A673 (cell line): ENCODE measurements around the gene ZNF592. TPM values are rescaled to one million over a fixed set of nuclear protein-coding genes. Genes with fewer than 3 reads are reported as not detected.

Experiments used
- BruUV-seq: library from RNA; stranded (reverse); fragments of 400-500 nt; replicated peaks from 2 replicates; lab custom pipeline; 2021; lab: Mats Ljungman, UMichigan
- CTCF ChIA-PET: fragments of 300-600 bp; sonication (Branson Sonifier 250); formaldehyde crosslinking; loops from one replicate; lab custom pipeline; 2022; ENCODE audit warnings: antibody characterized with exemption; lab: Charles Lee
- POLR2A ChIA-PET: fragments of 300-600 bp; sonication (Branson Sonifier 250); formaldehyde crosslinking; loops from one replicate; lab custom pipeline; 2022; ENCODE audit warnings: antibody characterized with exemption; ENCODE audit not compliant: low non-redundant PET; lab: Charles Lee
- DNase-seq: peaks from one replicate; pipeline ENCODE4 v3.0.0-alpha.2; 2015; ENCODE audit warnings: low spot score
- H3K27ac ChIP-seq: fragments of 200-600 bp; sonication (generic); 2 replicates; pipeline ENCODE4 v1.5.1; 2016; ENCODE audit warnings: mixed run types, low read depth, mild to moderate bottlenecking, mixed read lengths, antibody characterized with exemption, low read length; ENCODE audit not compliant: poor library complexity, severe bottlenecking
- H3K27me3 ChIP-seq: fragments of 200-600 bp; sonication (generic); replicated peaks from 2 replicates; pipeline ENCODE4 v1.6.1; 2017; ENCODE audit warnings: mixed run types, low read depth, mild to moderate bottlenecking, mixed read lengths, antibody characterized with exemption, low read length; ENCODE audit not compliant: insufficient read depth, poor library complexity
- H3K36me3 ChIP-seq: fragments of 200-600 bp; sonication (generic); 2 replicates; pipeline ENCODE4 v1.6.1; 2016; ENCODE audit warnings: mixed run types, mild to moderate bottlenecking, mixed read lengths, antibody characterized with exemption, low read length; ENCODE audit not compliant: insufficient read depth, poor library complexity, severe bottlenecking
- H3K4me1 ChIP-seq: fragments of 200-600 bp; sonication (generic); 2 replicates; pipeline ENCODE4 v1.6.1; 2017; ENCODE audit warnings: mixed run types, mild to moderate bottlenecking, mixed read lengths, antibody characterized with exemption, low read length; ENCODE audit not compliant: insufficient read depth, poor library complexity, severe bottlenecking
- H3K4me3 ChIP-seq: fragments of 200-600 bp; sonication (generic); 2 replicates; pipeline ENCODE4 v1.5.1; 2016; ENCODE audit warnings: low read depth, mixed run types, mild to moderate bottlenecking, mixed read lengths, low read length; ENCODE audit not compliant: poor library complexity, severe bottlenecking
- H3K9me3 ChIP-seq: fragments of 200-600 bp; sonication (generic); 2 replicates; pipeline ENCODE4 v1.6.1; 2016; ENCODE audit warnings: mixed run types, low read depth, mild to moderate bottlenecking, mixed read lengths, antibody characterized with exemption, low read length; ENCODE audit not compliant: poor library complexity, severe bottlenecking
- CTCF ChIP-seq: fragments of 300-800, 200-600 bp; sonication (generic); conservative IDR thresholded peaks from 2 replicates; pipeline ENCODE4 v1.5.1; 2017; ENCODE audit warnings: low read depth, mild to moderate bottlenecking, antibody characterized with exemption, low read length, moderate library complexity, mixed read lengths
- EZH2 ChIP-seq: fragments of 200-600 bp; sonication (generic); IDR thresholded peaks from 2 replicates; pipeline ENCODE4 v1.6.1; 2017; ENCODE audit warnings: borderline replicate concordance, low read depth, mild to moderate bottlenecking, mixed read lengths, antibody characterized with exemption, low read length; ENCODE audit not compliant: poor library complexity, severe bottlenecking
- intact Hi-C: fragments of 100-400 bp; cut with micrococcal nuclease; formaldehyde crosslinking; loops from one replicate; pipeline ENCODE4 v1.10.0; 2022; ENCODE audit not compliant: unreplicated experiment
- total RNA-seq: library from RNA; stranded (reverse); gene quantifications from 2 replicates; pipeline ENCODE4 v1.2.3, GENCODE V29; 2021

Gene ZNF592
- total RNA-seq, 1 experiment from 2014 or later = 37.2 TPM

- H3K27ac ChIP-seq = no peak overlapping the region
- peaks cover 41% of the 10 kb centered on the region for H3K36me3 ChIP-seq
- no peaks in the 10 kb centered on the region for H3K9me3 ChIP-seq
- POLR2A ChIA-PET = no interaction called here
- no peaks in the 10 kb centered on the region for H3K27me3 ChIP-seq
- no peak for DNase-seq
- CTCF ChIA-PET = no interaction called here
- no peak for TF ChIP-seq EZH2
- no peak for TF ChIP-seq CTCF
- intact Hi-C loops = no loop called here
- BruUV-seq = no TSS peak
- no peak overlapping the region for H3K4me3 ChIP-seq
- H3K4me1 ChIP-seq = no peaks in the 10 kb centered on the region
Measured at GRCh38 chr15:84799511-84800187, 51.3 kb downstream of the ZNF592 start.

GRCh38 chr15:84800365-84800806 lies 52.0 kb downstream of the ZNF592 start:
- POLR2A ChIA-PET = no interaction called here

GRCh38 chr15:84804005-84804900 lies 55.9 kb downstream of the ZNF592 start:
- H3K4me3 ChIP-seq = no peak overlapping the region
- ChIA-PET POLR2A (no interaction called here), CTCF (no interaction called here)
- TF ChIP-seq EZH2 (no peak), CTCF (no peak)
- H3K9me3 ChIP-seq = no peaks in the 10 kb centered on the region
- peaks cover 31% of the 10 kb centered on the region for H3K36me3 ChIP-seq
- intact Hi-C loops = no loop called here
- DNase-seq = no peak
- H3K27me3 ChIP-seq = no peaks in the 10 kb centered on the region
- no peaks in the 10 kb centered on the region for H3K4me1 ChIP-seq
- no TSS peak for BruUV-seq
- no peak overlapping the region for H3K27ac ChIP-seq

More at GRCh38 chr15:84800365-84800806, 52.0 kb downstream of the ZNF592 start:
- DNase-seq = no peak
- Histone ChIP-seq H3K9me3 (no peaks in the 10 kb centered on the region), H3K27ac (no peak overlapping the region), H3K27me3 (no peaks in the 10 kb centered on the region), H3K4me1 (no peaks in the 10 kb centered on the region), H3K36me3 (peaks cover 42% of the 10 kb centered on the region), H3K4me3 (no peak overlapping the region)
- intact Hi-C loops = no loop called here
- no TSS peak for BruUV-seq
- CTCF ChIA-PET = no interaction called here
- TF ChIP-seq CTCF (no peak), EZH2 (no peak)
